Brain microvascular endothelial cell (primary cell): ENCODE data around the gene UPF1.
A peak's percentile ranks its signal among the peaks of the same experiment; 100 is the strongest.

Experiments used
- DNase-seq: peaks from one replicate; pipeline ENCODE4 v3.0.0-alpha.2; 2020
- H3K27ac ChIP-seq: fragments of 250-450 bp; sonication (Bioruptor Pico); 2 replicates; pipeline ENCODE4 v1.5.1; 2020; ENCODE audit warnings: mild to moderate bottlenecking, moderate library complexity
- H3K27me3 ChIP-seq: fragments of 250-450 bp; sonication (Bioruptor Pico); replicated peaks from 2 replicates; pipeline ENCODE4 v1.5.1; 2020; ENCODE audit warnings: mild to moderate bottlenecking
- H3K36me3 ChIP-seq: fragments of 250-450 bp; sonication (Bioruptor Pico); replicated peaks from 2 replicates; pipeline ENCODE4 v1.5.1; 2020; ENCODE audit warnings: mild to moderate bottlenecking
- H3K4me3 ChIP-seq: 2 replicates; pipeline ENCODE4 v1.5.1; 2011; ENCODE audit warnings: low read depth, mild to moderate bottlenecking, control low read depth, low read length, moderate library complexity
- in situ Hi-C: cut with HindIII; loops from 2 replicates; pipeline ENCODE4 v1.10.0; 2017; ENCODE audit warnings: low sequenced_read_pairs, low pct_ligation_motif_present
- TF ChIP-seq, protein P1 (sequence below): IDR thresholded peaks from 2 replicates; pipeline ENCODE4 v1.5.1; 2011; ENCODE audit warnings: low read depth, mild to moderate bottlenecking, moderate library complexity, low read length, control low read depth, inconsistent platforms; ENCODE audit errors: missing control alignments

The UPF1 gene

DNA sequence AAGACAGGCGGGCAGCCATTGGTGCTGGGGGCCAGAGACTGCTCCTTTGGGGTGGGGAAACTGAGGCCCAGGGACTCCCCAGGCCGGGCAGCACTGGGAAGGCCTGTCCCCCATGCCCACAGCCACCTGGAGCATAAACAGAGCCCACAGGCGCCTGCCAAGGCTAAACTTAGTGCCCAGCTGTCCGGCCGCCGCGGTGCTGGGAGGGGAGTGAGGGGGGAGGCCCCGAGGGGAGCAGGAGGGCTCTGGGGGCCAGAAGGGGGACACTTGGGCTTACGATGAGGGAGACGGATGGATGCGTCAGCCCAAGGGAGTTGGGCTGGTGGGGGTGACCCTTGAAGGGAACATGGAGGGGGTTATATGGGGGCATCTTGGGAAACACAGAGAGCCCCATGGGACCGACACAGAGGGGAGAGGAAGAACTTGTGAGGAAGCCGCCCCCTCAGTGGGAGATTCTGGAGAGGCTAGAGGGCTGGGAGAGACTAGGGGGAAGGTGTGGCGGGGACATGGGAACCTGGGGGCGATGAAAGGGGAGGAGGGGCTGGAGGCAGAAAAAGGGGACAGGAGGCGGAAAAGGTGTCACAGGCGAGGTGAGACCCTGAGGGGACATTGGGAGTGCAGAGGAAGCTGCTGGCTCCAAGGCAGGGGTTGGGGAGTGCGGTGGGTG lies 62.0 kb downstream of the UPF1 start:
- Histone ChIP-seq H3K4me3 (no peak overlapping the region), H3K27me3 (peaks cover 13% of the 10 kb centered on the region), H3K27ac (no peak overlapping the region), H3K36me3 (peaks cover under 1% of the 10 kb centered on the region)
- in situ Hi-C loops: no loop called here
- TF ChIP-seq, protein P1, sequence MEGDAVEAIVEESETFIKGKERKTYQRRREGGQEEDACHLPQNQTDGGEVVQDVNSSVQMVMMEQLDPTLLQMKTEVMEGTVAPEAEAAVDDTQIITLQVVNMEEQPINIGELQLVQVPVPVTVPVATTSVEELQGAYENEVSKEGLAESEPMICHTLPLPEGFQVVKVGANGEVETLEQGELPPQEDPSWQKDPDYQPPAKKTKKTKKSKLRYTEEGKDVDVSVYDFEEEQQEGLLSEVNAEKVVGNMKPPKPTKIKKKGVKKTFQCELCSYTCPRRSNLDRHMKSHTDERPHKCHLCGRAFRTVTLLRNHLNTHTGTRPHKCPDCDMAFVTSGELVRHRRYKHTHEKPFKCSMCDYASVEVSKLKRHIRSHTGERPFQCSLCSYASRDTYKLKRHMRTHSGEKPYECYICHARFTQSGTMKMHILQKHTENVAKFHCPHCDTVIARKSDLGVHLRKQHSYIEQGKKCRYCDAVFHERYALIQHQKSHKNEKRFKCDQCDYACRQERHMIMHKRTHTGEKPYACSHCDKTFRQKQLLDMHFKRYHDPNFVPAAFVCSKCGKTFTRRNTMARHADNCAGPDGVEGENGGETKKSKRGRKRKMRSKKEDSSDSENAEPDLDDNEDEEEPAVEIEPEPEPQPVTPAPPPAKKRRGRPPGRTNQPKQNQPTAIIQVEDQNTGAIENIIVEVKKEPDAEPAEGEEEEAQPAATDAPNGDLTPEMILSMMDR: no peak
- no peak for DNase-seq

GRCh38 chr19:18894254-18895037 lies 62.7 kb downstream of the UPF1 start:
- TF ChIP-seq, protein P1: no peak
- H3K36me3 ChIP-seq: peaks cover 8% of the 10 kb centered on the region
- H3K27me3 ChIP-seq: peaks cover 13% of the 10 kb centered on the region
- no peak for DNase-seq
- in situ Hi-C loops: no loop called here
- H3K27ac ChIP-seq: no peak overlapping the region
- no peak overlapping the region for H3K4me3 ChIP-seq

DNA sequence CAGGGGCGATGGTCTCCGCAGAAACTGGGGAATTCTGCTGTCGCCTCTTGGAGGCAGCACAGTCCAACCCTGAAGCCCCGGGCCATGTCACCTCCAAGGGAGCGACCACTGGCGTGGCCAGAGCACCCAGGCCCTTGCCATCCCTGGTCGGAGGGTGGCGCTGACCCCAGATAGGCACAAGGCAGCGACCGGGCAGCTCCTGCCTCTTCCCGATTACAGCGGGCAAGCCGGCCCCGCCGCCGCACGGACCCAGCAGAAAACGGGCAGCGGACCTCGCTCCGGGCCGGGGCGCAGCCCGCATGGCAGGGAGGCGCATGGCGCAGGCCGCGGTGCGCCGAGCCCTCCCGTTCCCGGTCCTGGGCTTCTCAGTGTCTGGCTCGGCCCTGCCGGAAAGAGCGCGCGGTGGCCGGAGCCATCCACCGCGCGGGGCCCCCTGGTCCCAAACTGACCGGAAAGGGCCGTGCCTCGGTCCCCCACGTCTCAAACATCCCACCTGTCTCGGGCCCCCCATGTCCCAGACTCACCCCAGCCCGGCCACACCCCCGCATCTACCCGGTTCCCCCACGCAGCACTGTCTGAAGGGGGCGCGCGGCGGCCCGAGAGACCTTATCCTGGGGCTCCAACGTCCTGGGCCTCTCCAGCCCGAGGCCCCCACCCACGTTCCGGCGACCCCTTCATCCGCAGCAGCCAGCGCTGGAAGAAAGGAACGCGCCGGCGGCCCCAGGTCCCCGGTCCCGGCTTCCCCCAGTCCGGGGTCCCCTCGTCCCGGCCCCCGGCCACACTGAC lies 63.5 kb downstream of the UPF1 start:
- TF ChIP-seq, protein P1: peak; percentile 49
- peaks cover 13% of the 10 kb centered on the region for H3K27me3 ChIP-seq
- DNase-seq: no peak
- peak overlapping the region; percentile 42 for H3K4me3 ChIP-seq
- in situ Hi-C loops: no loop called here
- H3K36me3 ChIP-seq: peaks cover 15% of the 10 kb centered on the region
- no peak overlapping the region for H3K27ac ChIP-seq

DNA sequence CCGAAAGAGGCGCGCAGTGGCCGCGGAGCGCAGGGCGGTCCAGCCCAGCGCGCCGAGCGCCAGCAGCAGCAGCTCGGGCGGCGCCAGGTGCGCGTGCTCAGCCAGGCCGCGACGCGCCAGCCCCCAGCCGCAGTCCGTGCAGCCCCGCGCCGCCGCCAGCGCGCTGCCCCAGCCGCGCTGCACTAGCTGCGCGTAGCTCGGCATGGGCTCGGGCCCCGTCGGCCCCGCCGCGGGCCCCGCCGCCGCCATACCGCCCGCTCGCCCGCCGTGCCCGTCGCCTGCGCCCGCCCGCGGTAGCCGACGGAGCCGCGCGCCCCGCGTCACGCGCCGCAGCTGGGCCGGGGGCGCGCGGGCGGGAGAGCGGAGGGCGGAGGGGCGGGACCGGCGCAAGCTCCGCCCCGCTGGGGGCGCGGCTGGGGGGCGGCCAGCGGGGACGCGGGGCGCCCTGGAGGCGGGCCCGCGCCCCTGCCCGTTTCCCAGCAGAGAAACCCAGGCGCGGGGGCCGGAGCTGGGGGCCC lies 64.1 kb downstream of the UPF1 start, which contains the start of gene CERS1:
TSS of gene CERS1 (minus strand) at position 335 of the 518 bp plus-strand sequence. CDS start at position 249, 86 bp downstream.
- peaks cover 13% of the 10 kb centered on the region for H3K27me3 ChIP-seq
- DNase-seq: no peak
- peak within 1 kb of the TSS; percentile 42 for H3K4me3 ChIP-seq
- in situ Hi-C loops: no loop called here
- peaks cover 18% of the 10 kb centered on the region for H3K36me3 ChIP-seq
- TF ChIP-seq, protein P1: no peak
- H3K27ac ChIP-seq: no peak within 1 kb of the TSS

DNA sequence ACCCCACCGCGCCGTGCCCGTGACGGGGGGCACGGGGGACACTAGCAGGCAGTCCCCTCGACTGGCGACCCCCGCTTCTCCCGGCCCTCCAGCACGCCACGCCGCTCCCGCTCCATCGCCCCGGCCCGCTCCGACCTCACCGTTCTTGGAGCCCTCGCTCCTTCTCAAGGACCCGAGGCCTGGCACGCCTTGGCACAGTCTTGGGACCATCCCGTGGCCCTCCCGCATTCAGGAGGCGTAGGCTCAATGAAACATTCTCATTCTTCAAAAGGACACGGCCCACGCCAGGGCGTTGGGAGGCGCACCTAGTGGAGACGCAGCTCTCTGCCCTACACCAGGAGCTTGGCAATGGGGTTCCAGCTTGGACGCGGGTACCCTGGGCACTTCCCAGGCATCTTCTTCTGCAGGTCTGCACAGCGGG lies 64.7 kb downstream of the UPF1 start:
- Histone ChIP-seq H3K27ac (no peak overlapping the region), H3K4me3 (no peak overlapping the region), H3K36me3 (peaks cover 22% of the 10 kb centered on the region), H3K27me3 (peaks cover 13% of the 10 kb centered on the region)
- TF ChIP-seq, protein P1: peak; percentile 19
- in situ Hi-C loops: no loop called here
- DNase-seq: no peak
